H9 (cell line): ENCODE data around the gene ANKRD23. TPM values are rescaled to one million over a fixed set of nuclear protein-coding genes. Genes with fewer than 3 reads are reported as not detected.

Experiments
- DNase-seq: peaks from one replicate; pipeline ENCODE4 v3.0.0-alpha.2; 2017
- H2AFZ ChIP-seq: one replicate; pipeline ENCODE4 v1.6.1; 2013; ENCODE audit warnings: mild to moderate bottlenecking, low read length, control low read depth, moderate library complexity
- H2AK5ac ChIP-seq: 2 replicates; pipeline ENCODE4 v1.6.1; 2013; ENCODE audit warnings: low read length, control low read depth, mixed read lengths; ENCODE audit not compliant: insufficient read length
- H2BK120ac ChIP-seq: one replicate; pipeline ENCODE4 v1.6.1; 2013; ENCODE audit warnings: low read depth, mild to moderate bottlenecking, low read length, control low read depth, inconsistent platforms; ENCODE audit not compliant: poor library complexity, severe bottlenecking
- H2BK12ac ChIP-seq: 2 replicates; pipeline ENCODE4 v1.6.1; 2013; ENCODE audit warnings: low read length, control low read depth, mixed read lengths, low read depth; ENCODE audit not compliant: insufficient read length
- H2BK15ac ChIP-seq: 2 replicates; pipeline ENCODE4 v1.6.1; 2013; ENCODE audit warnings: low read depth, low read length, control low read depth
- H2BK20ac ChIP-seq: one replicate; pipeline ENCODE4 v1.6.1; 2013; ENCODE audit warnings: low read depth, mild to moderate bottlenecking, low read length, control low read depth, inconsistent platforms; ENCODE audit not compliant: poor library complexity, severe bottlenecking
- H2BK5ac ChIP-seq: 2 replicates; pipeline ENCODE4 v1.6.1; 2013; ENCODE audit warnings: low read length, control low read depth, mixed read lengths; ENCODE audit not compliant: insufficient read length
- H3K14ac ChIP-seq: 2 replicates; pipeline ENCODE4 v1.6.1; 2013; ENCODE audit warnings: low read length, control low read depth; ENCODE audit not compliant: insufficient read depth
- H3K18ac ChIP-seq: 2 replicates; pipeline ENCODE4 v1.6.1; 2013; ENCODE audit warnings: low read depth, mild to moderate bottlenecking, mixed read lengths, low read length, control low read depth; ENCODE audit not compliant: insufficient read length
- H3K23ac ChIP-seq: 2 replicates; pipeline ENCODE4 v1.6.1; 2013; ENCODE audit warnings: low read length, control low read depth, mixed read lengths, low read depth; ENCODE audit not compliant: insufficient read length
- H3K23me2 ChIP-seq: 2 replicates; pipeline ENCODE4 v1.6.1; 2013; ENCODE audit warnings: low read depth, mild to moderate bottlenecking, mixed read lengths, low read length, control low read depth; ENCODE audit not compliant: insufficient read length, poor library complexity, severe bottlenecking
- H3K27ac ChIP-seq: 2 replicates; pipeline ENCODE4 v1.5.1; 2013; ENCODE audit warnings: low read length, control low read depth, mixed read lengths, low read depth; ENCODE audit not compliant: insufficient read length
- H3K27me3 ChIP-seq: 2 replicates; pipeline ENCODE4 v1.6.1; 2013; ENCODE audit warnings: low read length, control low read depth, inconsistent platforms; ENCODE audit not compliant: insufficient read depth
- H3K4ac ChIP-seq: 2 replicates; pipeline ENCODE4 v1.6.1; 2013; ENCODE audit warnings: low read depth, mild to moderate bottlenecking, control low read depth, inconsistent platforms, low read length, moderate library complexity
- H3K4me1 ChIP-seq: 2 replicates; pipeline ENCODE4 v1.6.1; 2013; ENCODE audit warnings: low read length, control low read depth, inconsistent platforms; ENCODE audit not compliant: insufficient read depth
- H3K4me2 ChIP-seq: 2 replicates; pipeline ENCODE4 v1.6.1; 2013; ENCODE audit warnings: low read length, control low read depth, mixed read lengths; ENCODE audit not compliant: insufficient read length, insufficient read depth
- H3K56ac ChIP-seq: 2 replicates; pipeline ENCODE4 v1.6.1; 2013; ENCODE audit warnings: low read depth, mild to moderate bottlenecking, mixed read lengths, low read length, control low read depth; ENCODE audit not compliant: insufficient read length
- H3K79me1 ChIP-seq: 2 replicates; pipeline ENCODE4 v1.6.1; 2013; ENCODE audit warnings: low read depth, mild to moderate bottlenecking, moderate library complexity, low read length, control low read depth, inconsistent platforms; ENCODE audit not compliant: insufficient read depth, poor library complexity, severe bottlenecking
- H3K79me2 ChIP-seq: 2 replicates; pipeline ENCODE4 v1.6.1; 2013; ENCODE audit warnings: low read length, control low read depth, inconsistent platforms; ENCODE audit not compliant: insufficient read depth
- H3K9ac ChIP-seq: 2 replicates; pipeline ENCODE4 v1.6.1; 2013; ENCODE audit warnings: low read length, control low read depth, mixed read lengths; ENCODE audit not compliant: insufficient read length; ENCODE audit errors: extremely low read depth
- H3K9me3 ChIP-seq: one replicate; pipeline ENCODE4 v1.6.1; 2013; ENCODE audit warnings: low read depth, low read length, inconsistent platforms; ENCODE audit not compliant: control insufficient read depth
- H3T11ph ChIP-seq: one replicate; pipeline ENCODE4 v1.6.1; 2013; ENCODE audit warnings: mild to moderate bottlenecking, low read length, control low read depth, inconsistent platforms
- H4K20me1 ChIP-seq: one replicate; pipeline ENCODE4 v1.6.1; 2013; ENCODE audit not compliant: control insufficient read depth, insufficient read length, insufficient read depth
- H4K5ac ChIP-seq: 2 replicates; pipeline ENCODE4 v1.6.1; 2013; ENCODE audit warnings: low read depth, mild to moderate bottlenecking, mixed read lengths, low read length, control low read depth; ENCODE audit not compliant: insufficient read length
- H4K8ac ChIP-seq: replicated peaks from 2 replicates; pipeline ENCODE4 v1.6.1; 2013; ENCODE audit warnings: low read length, control low read depth, mixed read lengths, low read depth; ENCODE audit not compliant: insufficient read length
- H4K91ac ChIP-seq: 2 replicates; pipeline ENCODE4 v1.6.1; 2013; ENCODE audit warnings: low read depth, mild to moderate bottlenecking, moderate library complexity, mixed read lengths, low read length, control low read depth; ENCODE audit not compliant: insufficient read length
- H3K27ac Mint-ChIP-seq, 3 experiments: 2 replicates in 2 of 3; 3 replicates in 1 of 3; pipeline ENCODE4 v1.8.0; 2020 to 2021; ENCODE audit warnings: mixed read lengths in 3 of 3, mild to moderate bottlenecking in 1 of 3, moderate library complexity in 1 of 3
- H3K27me3 Mint-ChIP-seq: 2 replicates; pipeline ENCODE4 v1.8.0; 2021; ENCODE audit warnings: low read depth, mild to moderate bottlenecking, moderate library complexity, mixed read lengths
- H3K36me3 Mint-ChIP-seq, 3 experiments: 2 replicates in 2 of 3; 3 replicates in 1 of 3; pipeline ENCODE4 v1.8.0; 2020 to 2021; ENCODE audit warnings: low read depth in 3 of 3, mixed read lengths in 3 of 3; ENCODE audit not compliant: insufficient read depth in 1 of 3
- H3K4me1 Mint-ChIP-seq, 2 experiments: 2 replicates each; pipeline ENCODE4 v1.8.0; 2020; ENCODE audit warnings: mixed read lengths in 2 of 2
- H3K4me3 Mint-ChIP-seq, 2 experiments: 2 replicates in 1 of 2; 3 replicates in 1 of 2; pipeline ENCODE4 v1.8.0; 2020 to 2021; ENCODE audit warnings: mild to moderate bottlenecking in 2 of 2, mixed read lengths in 2 of 2, moderate library complexity in 1 of 2
- H3K9me3 Mint-ChIP-seq, 2 experiments: 2 replicates in 1 of 2; 3 replicates in 1 of 2; pipeline ENCODE4 v1.8.0; 2020; ENCODE audit warnings: mild to moderate bottlenecking in 2 of 2, mixed read lengths in 2 of 2, moderate library complexity in 1 of 2
- WGBS: extraction: QIAGEN DNeasy Blood & Tissue Kit; methylation state at CpG from one replicate; pipeline ENCODE4 v1.1.7; 2013; ENCODE audit warnings: missing lambda C conversion rate, low lambda C conversion rate, mixed read lengths; ENCODE audit not compliant: insufficient read length; ENCODE audit errors: extremely low coverage; 5-methylcytosine and 5-hydroxymethylcytosine counted together
- long read RNA-seq: library from polyadenylated mRNA; unstranded; transcript quantifications from one replicate; pipeline ENCODE4 v2.0.0, GENCODE V29; 2020
- total RNA-seq: library from RNA; stranded (reverse); gene quantifications from 2 replicates; pipeline ENCODE4 v1.2.1, GENCODE V29; 2021
- TF ChIP-seq, protein P1 (sequence below): fragments of 200-600 bp; sonication (generic); conservative IDR thresholded peaks from 3 replicates; pipeline ENCODE4 v1.8.0; 2021; ENCODE audit warnings: antibody characterized with exemption, mild to moderate bottlenecking

The ANKRD23 gene
- 2.3 and 2.4 TPM in 2 replicates for total RNA-seq
- long read RNA-seq, partial matches to known transcripts, result 2 of 14 reads
- long read RNA-seq, other reads (novel, unspliced or antisense), result 12 of 14 reads

DNA sequence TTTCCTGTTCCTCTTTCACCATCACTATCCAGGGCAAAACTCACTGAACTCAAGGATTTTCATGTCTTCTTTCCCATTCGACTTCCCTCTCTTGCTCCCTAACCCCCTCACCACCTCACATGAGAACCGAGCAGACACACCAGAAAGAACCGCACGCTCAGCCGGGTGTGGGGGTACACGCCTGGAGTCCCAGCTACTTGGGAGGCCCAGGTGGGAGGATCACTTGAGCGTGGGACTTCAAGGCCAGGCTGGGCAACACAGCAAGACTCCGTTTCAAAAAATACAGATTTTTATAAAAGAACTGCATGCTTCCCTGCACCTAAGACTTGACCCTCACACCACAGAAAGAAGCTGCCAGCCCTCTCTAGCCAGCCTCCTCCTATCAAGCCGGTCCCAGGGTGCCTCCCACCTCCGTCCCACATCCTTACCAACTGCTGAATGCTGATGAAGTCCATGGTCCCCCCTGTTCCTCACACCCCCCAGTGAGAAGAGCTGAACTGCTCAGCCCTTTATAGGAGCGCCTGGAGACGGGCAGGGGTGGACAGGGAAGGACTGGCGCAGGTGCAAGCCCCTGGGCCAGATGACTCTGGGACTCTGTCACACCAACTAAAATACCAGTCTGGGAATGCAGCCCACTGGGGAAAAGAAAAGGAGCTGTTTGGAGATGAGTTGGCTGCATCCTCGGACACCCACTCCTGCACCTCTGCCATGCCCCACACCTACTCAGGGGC is at the start of gene ANKRD23:
Gene ANKRD23 (minus strand): TSS at position 484 of the 731 bp plus-strand sequence. CDS start 29 bp downstream, at position 455.
- Histone ChIP-seq H2AFZ (no peak within 1 kb of the TSS), H3K9me3 (no peaks in the 10 kb centered on the region), H2BK20ac (no peak within 1 kb of the TSS), H3K23ac (no peak within 1 kb of the TSS), H3K18ac (no peak within 1 kb of the TSS), H3K27ac (no peak within 1 kb of the TSS), H2AK5ac (no peak within 1 kb of the TSS), H3K4me2 (no peak within 1 kb of the TSS), H3K14ac (no peak within 1 kb of the TSS), H3K4me1 (no peaks in the 10 kb centered on the region), H3K27me3 (no peaks in the 10 kb centered on the region), H4K5ac (no peak within 1 kb of the TSS), H4K91ac (no peak within 1 kb of the TSS), H2BK15ac (no peak within 1 kb of the TSS), H3T11ph (no peak within 1 kb of the TSS), H3K79me1 (no peaks in the 10 kb centered on the region), H4K8ac (no peak within 1 kb of the TSS), H2BK120ac (no peak within 1 kb of the TSS), H3K23me2 (no peaks in the 10 kb centered on the region), H3K79me2 (no peaks in the 10 kb centered on the region), H2BK5ac (no peak within 1 kb of the TSS), H3K56ac (no peak within 1 kb of the TSS), H3K4ac (no peak within 1 kb of the TSS), H3K9ac (no peak within 1 kb of the TSS), H4K20me1 (no peaks in the 10 kb centered on the region), H2BK12ac (no peak within 1 kb of the TSS)
- TF ChIP-seq, protein P1, sequence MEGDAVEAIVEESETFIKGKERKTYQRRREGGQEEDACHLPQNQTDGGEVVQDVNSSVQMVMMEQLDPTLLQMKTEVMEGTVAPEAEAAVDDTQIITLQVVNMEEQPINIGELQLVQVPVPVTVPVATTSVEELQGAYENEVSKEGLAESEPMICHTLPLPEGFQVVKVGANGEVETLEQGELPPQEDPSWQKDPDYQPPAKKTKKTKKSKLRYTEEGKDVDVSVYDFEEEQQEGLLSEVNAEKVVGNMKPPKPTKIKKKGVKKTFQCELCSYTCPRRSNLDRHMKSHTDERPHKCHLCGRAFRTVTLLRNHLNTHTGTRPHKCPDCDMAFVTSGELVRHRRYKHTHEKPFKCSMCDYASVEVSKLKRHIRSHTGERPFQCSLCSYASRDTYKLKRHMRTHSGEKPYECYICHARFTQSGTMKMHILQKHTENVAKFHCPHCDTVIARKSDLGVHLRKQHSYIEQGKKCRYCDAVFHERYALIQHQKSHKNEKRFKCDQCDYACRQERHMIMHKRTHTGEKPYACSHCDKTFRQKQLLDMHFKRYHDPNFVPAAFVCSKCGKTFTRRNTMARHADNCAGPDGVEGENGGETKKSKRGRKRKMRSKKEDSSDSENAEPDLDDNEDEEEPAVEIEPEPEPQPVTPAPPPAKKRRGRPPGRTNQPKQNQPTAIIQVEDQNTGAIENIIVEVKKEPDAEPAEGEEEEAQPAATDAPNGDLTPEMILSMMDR, result no peak
- Mint-ChIP-seq H3K36me3 (peaks cover 16 to 18% (median 16%) of the 10 kb centered on the region in 3 experiments; a peak in 6 of 7 replicates), H3K27me3 (no peaks in the 10 kb centered on the region; the same call in none of the 2 replicates), H3K27ac (peak within 1 kb of the TSS; percentile 38 to 90 (median 73); a peak in 4 of 7 replicates), H3K4me3 (no peak within 1 kb of the TSS; a peak in 1 of 5 replicates), H3K4me1 (peaks cover 0 to 5% of the 10 kb centered on the region in 2 experiments; a peak in 2 of 4 replicates), H3K9me3 (no peaks in the 10 kb centered on the region)
- WGBS, result no CpG with 5 or more reads among the region's 14 CpGs
- peak; percentile 22 for DNase-seq
